MM.1S (cell line): ENCODE results near the gene DMRT3.

ENCODE experiments used
- DNase-seq: peaks from one replicate; pipeline ENCODE4 v3.0.0-alpha.2; 2015
- H2AFZ ChIP-seq: fragments of 300-600 bp; sonication (generic); 2 replicates; pipeline ENCODE4 v1.6.0; 2016; ENCODE audit warnings: antibody characterized with exemption, low read length
- H3F3A ChIP-seq: fragments of 300-600 bp; sonication (generic); 2 replicates; pipeline ENCODE4 v1.6.1; 2016; ENCODE audit warnings: mild to moderate bottlenecking, antibody characterized with exemption, low read length, moderate library complexity, mixed read lengths; ENCODE audit not compliant: insufficient read depth
- H3K27ac ChIP-seq: fragments of 300-600 bp; sonication (generic); 2 replicates; pipeline ENCODE4 v1.5.1; 2016; ENCODE audit warnings: mild to moderate bottlenecking, low read length
- H3K27me3 ChIP-seq: fragments of 300-600 bp; sonication (generic); replicated peaks from 2 replicates; pipeline ENCODE4 v1.6.0; 2016; ENCODE audit warnings: low read length; ENCODE audit not compliant: insufficient read depth
- H3K36me3 ChIP-seq: fragments of 300-600 bp; sonication (generic); replicated peaks from 2 replicates; pipeline ENCODE4 v1.6.1; 2016; ENCODE audit warnings: mild to moderate bottlenecking, low read length, mixed read lengths; ENCODE audit not compliant: insufficient read depth
- H3K4me1 ChIP-seq: fragments of 300-600 bp; sonication (generic); 2 replicates; pipeline ENCODE4 v1.6.1; 2016; ENCODE audit warnings: low read length, mixed read lengths
- H3K4me2 ChIP-seq: fragments of 300-600 bp; sonication (generic); 2 replicates; pipeline ENCODE4 v1.6.0; 2016; ENCODE audit warnings: low read depth, low read length
- H3K4me3 ChIP-seq: fragments of 300-600 bp; sonication (generic); 2 replicates; pipeline ENCODE4 v1.5.1; 2016; ENCODE audit warnings: low read length, mixed read lengths
- H3K79me2 ChIP-seq: fragments of 300-600 bp; sonication (generic); 2 replicates; pipeline ENCODE4 v1.6.1; 2016; ENCODE audit warnings: mixed run types, low read length, mixed read lengths
- H3K9ac ChIP-seq: fragments of 300-600 bp; sonication (generic); 2 replicates; pipeline ENCODE4 v1.6.1; 2016; ENCODE audit warnings: low read length, mixed read lengths
- H3K9me2 ChIP-seq: fragments of 300-600 bp; sonication (generic); replicated peaks from 2 replicates; pipeline ENCODE4 v1.6.1; 2016; ENCODE audit warnings: mild to moderate bottlenecking, low read length, mixed read lengths; ENCODE audit not compliant: insufficient read depth
- H3K9me3 ChIP-seq: fragments of 300-600 bp; sonication (generic); replicated peaks from 2 replicates; pipeline ENCODE4 v1.6.1; 2016; ENCODE audit warnings: mild to moderate bottlenecking, low read length, mixed read lengths; ENCODE audit not compliant: insufficient read depth
- H4K20me1 ChIP-seq: fragments of 300-600 bp; sonication (generic); 2 replicates; pipeline ENCODE4 v1.6.1; 2016; ENCODE audit warnings: mild to moderate bottlenecking, low read length, moderate library complexity, mixed read lengths; ENCODE audit not compliant: insufficient read depth
- EZH2 ChIP-seq: fragments of 300-600 bp; sonication (generic); optimal IDR thresholded peaks from 2 replicates; pipeline ENCODE3; 2017; ENCODE audit warnings: low read depth, mild to moderate bottlenecking, antibody characterized with exemption, low read length, mixed read lengths
- EZH2phosphoT487 ChIP-seq: fragments of 300-600 bp; sonication (generic); IDR thresholded peaks from 2 replicates; pipeline ENCODE4 v1.6.1; 2018; ENCODE audit warnings: antibody characterized with exemption, low read length
- TF ChIP-seq, protein P1 (sequence below): fragments of 300-600 bp; sonication (generic); IDR thresholded peaks from 2 replicates; pipeline ENCODE4 v1.5.1; 2016; ENCODE audit warnings: antibody characterized with exemption, low read length, mixed read lengths

Gene DMRT3

DNA sequence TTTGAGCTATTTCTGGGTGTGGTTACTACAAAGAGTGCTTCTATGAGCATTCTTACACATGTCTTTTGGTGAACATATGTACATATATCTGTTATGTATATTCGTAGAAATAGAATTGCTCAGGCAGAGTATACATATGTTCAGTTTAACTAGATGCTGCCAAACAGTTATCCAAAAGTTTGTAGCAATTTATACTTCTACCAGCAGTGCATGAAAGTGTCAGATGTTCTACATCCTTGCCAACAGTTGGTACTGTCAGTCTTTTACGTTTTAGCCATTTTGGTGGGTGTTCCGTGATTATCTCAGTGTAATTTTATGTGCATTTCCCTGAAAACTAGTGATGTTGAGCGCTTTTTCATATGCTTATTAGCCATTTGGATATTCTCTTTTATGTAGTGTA lies 37.8 kb downstream of the DMRT3 start:
- no peaks in the 10 kb centered on the region for H3K36me3 ChIP-seq
- no peaks in the 10 kb centered on the region for H3K27me3 ChIP-seq
- no peak overlapping the region for H3K27ac ChIP-seq
- H3K4me3 ChIP-seq = no peak overlapping the region
- H3K9me3 ChIP-seq = no peaks in the 10 kb centered on the region
- H3K4me2 ChIP-seq = no peak overlapping the region
- no peak overlapping the region for H2AFZ ChIP-seq
- H3K9ac ChIP-seq = no peak overlapping the region
- H3K4me1 ChIP-seq = 0 out of 2 replicates have a peak, but pooled peaks cover 2% of the 10 kb centered on the region
- DNase-seq = no peak
- no peaks in the 10 kb centered on the region for H3K79me2 ChIP-seq
- TF ChIP-seq, protein P1, sequence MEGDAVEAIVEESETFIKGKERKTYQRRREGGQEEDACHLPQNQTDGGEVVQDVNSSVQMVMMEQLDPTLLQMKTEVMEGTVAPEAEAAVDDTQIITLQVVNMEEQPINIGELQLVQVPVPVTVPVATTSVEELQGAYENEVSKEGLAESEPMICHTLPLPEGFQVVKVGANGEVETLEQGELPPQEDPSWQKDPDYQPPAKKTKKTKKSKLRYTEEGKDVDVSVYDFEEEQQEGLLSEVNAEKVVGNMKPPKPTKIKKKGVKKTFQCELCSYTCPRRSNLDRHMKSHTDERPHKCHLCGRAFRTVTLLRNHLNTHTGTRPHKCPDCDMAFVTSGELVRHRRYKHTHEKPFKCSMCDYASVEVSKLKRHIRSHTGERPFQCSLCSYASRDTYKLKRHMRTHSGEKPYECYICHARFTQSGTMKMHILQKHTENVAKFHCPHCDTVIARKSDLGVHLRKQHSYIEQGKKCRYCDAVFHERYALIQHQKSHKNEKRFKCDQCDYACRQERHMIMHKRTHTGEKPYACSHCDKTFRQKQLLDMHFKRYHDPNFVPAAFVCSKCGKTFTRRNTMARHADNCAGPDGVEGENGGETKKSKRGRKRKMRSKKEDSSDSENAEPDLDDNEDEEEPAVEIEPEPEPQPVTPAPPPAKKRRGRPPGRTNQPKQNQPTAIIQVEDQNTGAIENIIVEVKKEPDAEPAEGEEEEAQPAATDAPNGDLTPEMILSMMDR = no peak
- TF ChIP-seq EZH2phosphoT487 = no peak
- TF ChIP-seq EZH2 = no peak
- H3K9me2 ChIP-seq = no peaks in the 10 kb centered on the region
- H3F3A ChIP-seq = no peaks in the 10 kb centered on the region
- no peaks in the 10 kb centered on the region for H4K20me1 ChIP-seq

DNA sequence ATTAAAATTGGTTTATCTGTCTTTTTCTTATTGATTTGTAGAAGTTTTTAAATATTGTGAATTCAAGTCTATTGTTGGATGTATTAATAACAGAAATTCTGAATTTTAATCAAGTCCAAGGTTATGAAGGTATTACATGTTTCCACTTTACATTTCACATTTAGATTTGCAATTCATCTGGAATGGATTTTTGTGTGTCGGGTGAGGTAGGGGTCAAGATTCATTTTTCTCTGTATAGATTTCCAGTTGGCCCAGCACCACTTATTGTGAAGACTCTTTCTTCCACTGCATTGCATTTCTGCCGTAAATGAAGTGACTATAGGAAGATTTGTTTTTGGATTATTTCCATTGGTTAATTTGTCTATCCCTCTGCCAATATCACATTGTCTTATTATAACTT lies 38.2 kb downstream of the DMRT3 start:
- H3K9ac ChIP-seq = no peak overlapping the region
- no peaks in the 10 kb centered on the region for H3K27me3 ChIP-seq
- no peaks in the 10 kb centered on the region for H3K9me2 ChIP-seq
- H3K79me2 ChIP-seq = no peaks in the 10 kb centered on the region
- H3K36me3 ChIP-seq = no peaks in the 10 kb centered on the region
- no peak overlapping the region for H2AFZ ChIP-seq
- no peak overlapping the region for H3K4me3 ChIP-seq
- H4K20me1 ChIP-seq = no peaks in the 10 kb centered on the region
- H3K4me2 ChIP-seq = no peak overlapping the region
- DNase-seq = no peak
- no peak for TF ChIP-seq EZH2phosphoT487
- TF ChIP-seq EZH2 = no peak
- TF ChIP-seq, protein P1 = no peak
- H3K27ac ChIP-seq = no peak overlapping the region
- no peaks in the 10 kb centered on the region for H3K4me1 ChIP-seq
- H3F3A ChIP-seq = no peaks in the 10 kb centered on the region
- no peaks in the 10 kb centered on the region for H3K9me3 ChIP-seq

DNA sequence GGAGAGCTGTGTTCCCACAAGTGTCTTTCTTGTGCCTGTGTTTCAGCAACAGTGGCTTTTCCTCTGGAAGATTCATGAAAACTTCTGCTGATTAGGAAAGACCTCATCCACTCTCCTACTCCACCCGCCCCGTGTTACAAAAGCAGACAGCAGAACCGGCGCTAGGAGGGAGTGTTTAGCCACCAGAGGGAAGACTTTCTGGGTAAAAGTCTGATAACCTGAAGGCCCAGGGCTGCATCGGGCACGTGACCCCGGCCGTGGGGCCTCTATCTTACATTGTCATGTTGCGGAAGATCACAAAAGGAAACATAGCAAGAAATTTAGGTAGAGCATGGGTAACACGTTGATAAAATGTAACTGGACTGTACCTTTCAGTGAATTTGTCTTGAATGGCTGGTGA lies 41.7 kb downstream of the DMRT3 start:
- H3K9me2 ChIP-seq = no peaks in the 10 kb centered on the region
- TF ChIP-seq, protein P1 = peak; percentile 75
- no peak for TF ChIP-seq EZH2phosphoT487
- no peaks in the 10 kb centered on the region for H4K20me1 ChIP-seq
- no peaks in the 10 kb centered on the region for H3K79me2 ChIP-seq
- peak; percentile 65 for DNase-seq
- H3K4me1 ChIP-seq = no peaks in the 10 kb centered on the region
- H3K27me3 ChIP-seq = no peaks in the 10 kb centered on the region
- no peak overlapping the region for H3K4me3 ChIP-seq
- H3K27ac ChIP-seq = no peak overlapping the region
- no peaks in the 10 kb centered on the region for H3K36me3 ChIP-seq
- no peaks in the 10 kb centered on the region for H3K9me3 ChIP-seq
- peak overlapping the region; percentile 27; the same call in 1 of the 2 replicates for H3K4me2 ChIP-seq
- H3K9ac ChIP-seq = no peak overlapping the region
- H2AFZ ChIP-seq = 0 out of 2 replicates have a peak overlapping the region, but pooled peaks have one; percentile 45
- H3F3A ChIP-seq = no peaks in the 10 kb centered on the region
